Activated CD4-positive, alpha-beta T cell treated with anti-CD3 and anti-CD28 coated beads, Interleukin-2, amount 50 U/mL, for 4 hours (primary cell): ENCODE measurements around the gene B4GALT3.

Experiments used
- DNase-seq, 2 experiments: peaks; one replicate each; pipeline ENCODE4 v3.0.0-alpha.2; 2020

Gene B4GALT3

GRCh38 chr1:161201836-161202712 is 24.8 kb upstream of the B4GALT3 start, which contains the start of gene NDUFS2:
Gene NDUFS2 (plus strand): TSS chr1:161202367. CDS start chr1:161202386, 19 bp downstream.
- DNase-seq: peak; percentile 95 to 96

- no peak for DNase-seq
These were observed 23.9 kb upstream of the B4GALT3 start for GRCh38 chr1:161200992-161201835.

- DNase-seq: no peak
These were observed 23.2 kb upstream of the B4GALT3 start for GRCh38 chr1:161200421-161200991.

GRCh38 chr1:161199506-161200139 is 22.3 kb upstream of the B4GALT3 start:
- no peak for DNase-seq

GRCh38 chr1:161198897-161199431 is 21.7 kb upstream of the B4GALT3 start, which contains the start of gene ADAMTS4:
Gene ADAMTS4 (minus strand): TSS chr1:161199054. CDS start chr1:161198627, 427 bp downstream.
- no peak for DNase-seq

GRCh38 chr1:161198194-161198896 is 21.0 kb upstream of the B4GALT3 start:
- no peak for DNase-seq

- DNase-seq: no peak
These were observed 20.4 kb upstream of the B4GALT3 start for GRCh38 chr1:161197560-161198193.

- DNase-seq: no peak
These were observed 19.5 kb upstream of the B4GALT3 start for GRCh38 chr1:161196521-161197451.

- no peak for DNase-seq
These were observed 18.8 kb upstream of the B4GALT3 start for GRCh38 chr1:161196111-161196510.

- DNase-seq: no peak
These were observed 17.9 kb upstream of the B4GALT3 start for GRCh38 chr1:161195171-161195570.

- no peak for DNase-seq
These were observed 16.4 kb upstream of the B4GALT3 start for GRCh38 chr1:161193561-161194235.

GRCh38 chr1:161192476-161193465 is 15.5 kb upstream of the B4GALT3 start:
- peak; percentile 53 to 58 for DNase-seq

GRCh38 chr1:161191971-161192370 is 14.7 kb upstream of the B4GALT3 start:
- DNase-seq: no peak

- DNase-seq: no peak
These were observed 13.7 kb upstream of the B4GALT3 start for GRCh38 chr1:161190962-161191521.

- no peak for DNase-seq
These were observed 11.7 kb upstream of the B4GALT3 start for GRCh38 chr1:161189036-161189435.

GRCh38 chr1:161188381-161188780 is 11.1 kb upstream of the B4GALT3 start:
- no peak for DNase-seq

GRCh38 chr1:161187311-161187710 is 10.0 kb upstream of the B4GALT3 start:
- DNase-seq: no peak
